Keratinocyte (primary cell): ENCODE measurements around the gene KCNMA1. TPM values are rescaled to one million over a fixed set of nuclear protein-coding genes. Genes with fewer than 3 reads are reported as not detected.

Experiments
- DNase-seq: peaks from one replicate; pipeline ENCODE4 v3.0.0-alpha.2; 2011; ENCODE audit warnings: low read depth, missing footprints, low spot score
- FAIRE-seq: peaks from 2 replicates; lab custom pipeline; 2011; peaks lifted over from hg19 to GRCh38; lab: Jason Lieb, UNC
- H2AFZ ChIP-seq: 2 replicates; pipeline ENCODE4 v1.6.0; 2012; ENCODE audit warnings: low read length, control low read depth, inconsistent platforms; ENCODE audit not compliant: control insufficient read depth
- H3K27ac ChIP-seq: 2 replicates; pipeline ENCODE4 v1.5.1; 2011; ENCODE audit warnings: low read length; ENCODE audit not compliant: control insufficient read depth, insufficient read depth
- H3K27me3 ChIP-seq: 3 replicates; pipeline ENCODE4 v1.6.0; 2011; ENCODE audit warnings: low read length; ENCODE audit not compliant: control insufficient read depth, insufficient read depth; ENCODE audit errors: extremely low read depth
- H3K36me3 ChIP-seq, 2 experiments: 2 replicates in 1 of 2; 3 replicates in 1 of 2; pipeline ENCODE4 v1.5.1; 2011; ENCODE audit warnings: low read length in 2 of 2, mild to moderate bottlenecking in 1 of 2; ENCODE audit not compliant: control insufficient read depth in 2 of 2, insufficient read depth in 2 of 2; ENCODE audit errors: extremely low read depth in 1 of 2
- H3K4me1 ChIP-seq: 3 replicates; pipeline ENCODE4 v1.5.1; 2011; ENCODE audit warnings: low read length; ENCODE audit not compliant: control insufficient read depth, insufficient read depth; ENCODE audit errors: extremely low read depth
- H3K4me2 ChIP-seq: 3 replicates; pipeline ENCODE4 v1.6.0; 2011; ENCODE audit warnings: low read depth, low read length; ENCODE audit not compliant: control insufficient read depth, insufficient read depth; ENCODE audit errors: extremely low read depth
- H3K4me3 ChIP-seq, 3 experiments: fragments of 200-600 bp in 1 of 3; sonication (generic) in 1 of 3; 2 replicates in 2 of 3; 3 replicates in 1 of 3; pipeline ENCODE4 v1.5.1; 2011 to 2016; ENCODE audit warnings: low read length in 3 of 3, mild to moderate bottlenecking in 3 of 3, control low read depth in 2 of 3, inconsistent platforms in 1 of 3, low read depth in 1 of 3, mixed read lengths in 1 of 3, mixed run types in 1 of 3, moderate library complexity in 1 of 3; ENCODE audit not compliant: control insufficient read depth in 2 of 3, insufficient read depth in 2 of 3; ENCODE audit errors: extremely low read depth in 1 of 3
- H3K79me2 ChIP-seq: 2 replicates; pipeline ENCODE4 v1.6.0; 2012; ENCODE audit warnings: low read length; ENCODE audit not compliant: control insufficient read depth, insufficient read depth
- H3K9ac ChIP-seq: 3 replicates; pipeline ENCODE4 v1.6.0; 2011; ENCODE audit warnings: low read length; ENCODE audit not compliant: control insufficient read depth, insufficient read depth; ENCODE audit errors: extremely low read depth
- H3K9me1 ChIP-seq: 3 replicates; pipeline ENCODE4 v1.6.0; 2011; ENCODE audit warnings: low read length; ENCODE audit not compliant: control insufficient read depth, insufficient read depth; ENCODE audit errors: extremely low read depth
- H3K9me3 ChIP-seq: 2 replicates; pipeline ENCODE4 v1.5.1; 2012; ENCODE audit warnings: low read depth, low read length; ENCODE audit not compliant: control insufficient read depth
- H4K20me1 ChIP-seq: 3 replicates; pipeline ENCODE4 v1.6.0; 2011; ENCODE audit warnings: low read length; ENCODE audit not compliant: control insufficient read depth, insufficient read depth; ENCODE audit errors: extremely low read depth
- CTCF ChIP-seq, 3 experiments: IDR thresholded peaks in 1 of 3; conservative IDR thresholded peaks in 1 of 3; optimal IDR thresholded peaks in 1 of 3; 2 replicates in 2 of 3; 3 replicates in 1 of 3; pipeline versions ENCODE3 to v1.5.1; 2011; ENCODE audit warnings: low read length in 3 of 3, mild to moderate bottlenecking in 3 of 3, moderate library complexity in 2 of 3, control low read depth in 1 of 3, inconsistent platforms in 1 of 3; ENCODE audit not compliant: insufficient read depth in 2 of 3; ENCODE audit errors: extremely low read depth in 1 of 3
- EZH2 ChIP-seq: IDR thresholded peaks from one replicate; pipeline ENCODE4 v1.6.1; 2012; ENCODE audit warnings: inconsistent platforms, mild to moderate bottlenecking, low read length, moderate library complexity
- dilution Hi-C: fragments of 300-500 bp; cut with MboI; formaldehyde crosslinking; loops from one replicate; pipeline ENCODE4 v1.7.0; 2020; ENCODE audit warnings: low sequenced_read_pairs; ENCODE audit not compliant: extremely low pct_ligation_motif_present
- polyA plus RNA-seq, 5 experiments: library from polyadenylated mRNA; depleted of rRNA in 3 of 5; stranded (reverse) in 3 of 5; stranded (forward) in 1 of 5; unstranded in 1 of 5; fragments of >200 nt; gene quantifications; 1 replicate in 1 of 5; 2 replicates in 3 of 5; 3 replicates in 1 of 5; pipeline versions ENCODE4 v1.2.1 to v1.2.3, GENCODE V29; 2011 to 2012; ENCODE audit warnings: missing spikeins in 2 of 5, low read depth in 1 of 5, low replicate concordance in 1 of 5

KCNMA1 gene
- polyA plus RNA-seq, 1 donor (not counting 4 experiments of a cell fraction or from before 2014, with no cell fraction given) = 6.3 TPM

GRCh38 chr10:77339166-77339565 is 298.4 kb downstream of the KCNMA1 start:
- no peak overlapping the region for H3K27ac ChIP-seq
- no peaks in the 10 kb centered on the region for H3K79me2 ChIP-seq
- no peak overlapping the region for H3K9ac ChIP-seq
- DNase-seq (no peak), FAIRE-seq (no peak)
- H3K27me3 ChIP-seq = no peaks in the 10 kb centered on the region
- no peaks in the 10 kb centered on the region for H3K9me1 ChIP-seq
- no peaks in the 10 kb centered on the region for H3K4me1 ChIP-seq
- H3K36me3 ChIP-seq = no peaks in the 10 kb centered on the region
- dilution Hi-C loops = no loop called here
- H4K20me1 ChIP-seq = no peaks in the 10 kb centered on the region
- no peak overlapping the region for H3K4me2 ChIP-seq
- peaks cover 2% of the 10 kb centered on the region for H3K9me3 ChIP-seq
- H3K4me3 ChIP-seq = no peak overlapping the region
- TF ChIP-seq CTCF (optimal IDR thresholded peaks at IDR 0.05 in 1 of 3, IDR thresholded peaks at IDR 0.05 in 1 of 3, conservative IDR thresholded peaks at IDR 0.05 in 1 of 3; ENCODE audit: extremely low read depth in 1 of 3, insufficient read depth in 2 of 3, low read length in 3 of 3) = no peak
- TF ChIP-seq EZH2 = no peak
- no peak overlapping the region for H2AFZ ChIP-seq

- Histone ChIP-seq H3K27me3 (no peaks in the 10 kb centered on the region), H4K20me1 (no peaks in the 10 kb centered on the region), H3K9me1 (no peaks in the 10 kb centered on the region), H3K4me3 (no peak overlapping the region), H2AFZ (no peak overlapping the region), H3K4me1 (no peaks in the 10 kb centered on the region), H3K9ac (no peak overlapping the region), H3K36me3 (no peaks in the 10 kb centered on the region), H3K79me2 (no peaks in the 10 kb centered on the region), H3K4me2 (no peak overlapping the region), H3K27ac (no peak overlapping the region), H3K9me3 (peaks cover 2% of the 10 kb centered on the region)
- DNase-seq (no peak), FAIRE-seq (no peak)
- dilution Hi-C loops = no loop called here
- TF ChIP-seq CTCF (optimal IDR thresholded peaks at IDR 0.05 in 1 of 3, IDR thresholded peaks at IDR 0.05 in 1 of 3, conservative IDR thresholded peaks at IDR 0.05 in 1 of 3; ENCODE audit: extremely low read depth in 1 of 3, insufficient read depth in 2 of 3, low read length in 3 of 3) (no peak), EZH2 (no peak)
Measured at GRCh38 chr10:77338143-77338542, 299.5 kb downstream of the KCNMA1 start.
